ENCODE results near the gene XYLT1.

The XYLT1 gene

GRCh38 chr16:17304491-17305119, 166.2 kb downstream of the XYLT1 start:
- Histone ChIP-seq H3K4me2 (ENCODE audit: low read length) (no peak overlapping the region), H3K4me3 (ENCODE audit: low read length) (no peak overlapping the region), H3K4me1 (ENCODE audit: low read length) (peaks cover 41% of the 10 kb centered on the region), H3K27me3 (ENCODE audit: low read depth, low read length) (peaks cover 41% of the 10 kb centered on the region), H3K9ac (ENCODE audit: low read length) (no peak overlapping the region), H3K9me3 (ENCODE audit: insufficient read depth, low read length) (no peaks in the 10 kb centered on the region), H3K27ac (ENCODE audit: low read length) (no peak overlapping the region), H3K36me3 (replicated peaks; ENCODE audit: low read depth, low read length) (no peaks in the 10 kb centered on the region), H2AFZ (ENCODE audit: low read depth, low read length) (no peak overlapping the region), H3K79me2 (ENCODE audit: low read length) (no peaks in the 10 kb centered on the region), H4K20me1 (ENCODE audit: insufficient read depth, low read length) (no peaks in the 10 kb centered on the region)
- TF ChIP-seq EZH2phosphoT487 (IDR thresholded peaks at IDR 0.05; ENCODE audit: low read depth): no peak
- no peak for TF ChIP-seq CTCF (IDR thresholded peaks at IDR 0.05; ENCODE audit: low read depth, low read length)

- Histone ChIP-seq H3K9me3 (ENCODE audit: insufficient read depth, low read length) (no peaks in the 10 kb centered on the region), H3K4me2 (ENCODE audit: low read length) (no peak overlapping the region), H3K79me2 (ENCODE audit: low read length) (no peaks in the 10 kb centered on the region), H3K4me1 (ENCODE audit: low read length) (peaks cover 41% of the 10 kb centered on the region), H2AFZ (ENCODE audit: low read depth, low read length) (no peak overlapping the region), H4K20me1 (ENCODE audit: insufficient read depth, low read length) (no peaks in the 10 kb centered on the region), H3K36me3 (replicated peaks; ENCODE audit: low read depth, low read length) (no peaks in the 10 kb centered on the region), H3K27ac (ENCODE audit: low read length) (no peak overlapping the region), H3K9ac (ENCODE audit: low read length) (no peak overlapping the region), H3K27me3 (ENCODE audit: low read depth, low read length) (peaks cover 47% of the 10 kb centered on the region), H3K4me3 (ENCODE audit: low read length) (no peak overlapping the region)
- TF ChIP-seq CTCF (IDR thresholded peaks at IDR 0.05; ENCODE audit: low read depth, low read length) (no peak), EZH2phosphoT487 (IDR thresholded peaks at IDR 0.05; ENCODE audit: low read depth) (no peak)
Measured at GRCh38 chr16:17304106-17304490, 166.7 kb downstream of the XYLT1 start.

GRCh38 chr16:17303101-17303500, 167.7 kb downstream of the XYLT1 start:
- Histone ChIP-seq H3K9me3 (ENCODE audit: insufficient read depth, low read length) (no peaks in the 10 kb centered on the region), H3K27me3 (ENCODE audit: low read depth, low read length) (peaks cover 48% of the 10 kb centered on the region)

GRCh38 chr16:17302620-17303019, 168.1 kb downstream of the XYLT1 start:
- peaks cover 48% of the 10 kb centered on the region for H3K27me3 ChIP-seq (ENCODE audit: low read depth, low read length)
- H3K4me3 ChIP-seq (ENCODE audit: low read length): no peak overlapping the region
- no peak overlapping the region for H3K9ac ChIP-seq (ENCODE audit: low read length)
- peaks cover 41% of the 10 kb centered on the region for H3K4me1 ChIP-seq (ENCODE audit: low read length)
- H3K9me3 ChIP-seq (ENCODE audit: insufficient read depth, low read length): no peaks in the 10 kb centered on the region
- no peaks in the 10 kb centered on the region for H3K36me3 ChIP-seq (replicated peaks; ENCODE audit: low read depth, low read length)
- H4K20me1 ChIP-seq (ENCODE audit: insufficient read depth, low read length): no peaks in the 10 kb centered on the region
- H2AFZ ChIP-seq (ENCODE audit: low read depth, low read length): no peak overlapping the region
- H3K27ac ChIP-seq (ENCODE audit: low read length): no peak overlapping the region
- H3K4me2 ChIP-seq (ENCODE audit: low read length): peak overlapping the region; percentile 43; the same call in 1 of the 2 replicates
- H3K79me2 ChIP-seq (ENCODE audit: low read length): no peaks in the 10 kb centered on the region
- TF ChIP-seq EZH2phosphoT487 (IDR thresholded peaks at IDR 0.05; ENCODE audit: low read depth): no peak

More at GRCh38 chr16:17303101-17303500, 167.7 kb downstream of the XYLT1 start:
- H3K4me3 ChIP-seq (ENCODE audit: low read length): no peak overlapping the region
- H3K4me1 ChIP-seq (ENCODE audit: low read length): peaks cover 41% of the 10 kb centered on the region
- no peak overlapping the region for H3K4me2 ChIP-seq (ENCODE audit: low read length)
- no peaks in the 10 kb centered on the region for H4K20me1 ChIP-seq (ENCODE audit: insufficient read depth, low read length)
- H3K27ac ChIP-seq (ENCODE audit: low read length): no peak overlapping the region
- TF ChIP-seq EZH2phosphoT487 (IDR thresholded peaks at IDR 0.05; ENCODE audit: low read depth) (no peak), CTCF (IDR thresholded peaks at IDR 0.05; ENCODE audit: low read depth, low read length) (no peak)
- no peak overlapping the region for H2AFZ ChIP-seq (ENCODE audit: low read depth, low read length)
- no peaks in the 10 kb centered on the region for H3K79me2 ChIP-seq (ENCODE audit: low read length)
- H3K36me3 ChIP-seq (replicated peaks; ENCODE audit: low read depth, low read length): no peaks in the 10 kb centered on the region
- no peak overlapping the region for H3K9ac ChIP-seq (ENCODE audit: low read length)

Data from OCI-LY3 (cell line).